ENCODE measurements around the gene NEMF.
A peak's percentile ranks its signal among the peaks of the same experiment; 100 is the strongest.
"Not testable (repeated sequence)": the region's sequence is repeated elsewhere in the genome, so short reads cannot be mapped to it uniquely, and the experiment has no call there.

Gene NEMF

GRCh38 chr14:49816118-49816517 lies 36.5 kb downstream of the NEMF start:
- DNase-seq (ENCODE audit: low spot score): not testable (repeated sequence)

- DNase-seq (ENCODE audit: low spot score): no peak
Measured at GRCh38 chr14:49808780-49809179, 43.8 kb downstream of the NEMF start.

- DNase-seq (ENCODE audit: low spot score): no peak
Measured at GRCh38 chr14:49796025-49796424, 56.6 kb downstream of the NEMF start.

- DNase-seq (ENCODE audit: low spot score): no peak
Measured at GRCh38 chr14:49792618-49793017, 60.0 kb downstream of the NEMF start.

GRCh38 chr14:49786315-49786714 lies 66.3 kb downstream of the NEMF start:
- DNase-seq (ENCODE audit: low spot score): no peak

- DNase-seq (ENCODE audit: low spot score): no peak
Measured at GRCh38 chr14:49783394-49784014, 69.1 kb downstream of the NEMF start.

- not testable (repeated sequence) for DNase-seq (ENCODE audit: low spot score)
Measured at GRCh38 chr14:49781040-49781439, 71.5 kb downstream of the NEMF start.

GRCh38 chr14:49778421-49778820 lies 74.2 kb downstream of the NEMF start:
- DNase-seq (ENCODE audit: low spot score): no peak

GRCh38 chr14:49774106-49774505 lies 78.5 kb downstream of the NEMF start:
- no peak for DNase-seq (ENCODE audit: low spot score)

- not testable (repeated sequence) for DNase-seq (ENCODE audit: low spot score)
Measured at GRCh38 chr14:49771691-49772090, 80.9 kb downstream of the NEMF start.

- no peak for DNase-seq (ENCODE audit: low spot score)
Measured at GRCh38 chr14:49770212-49770817, 82.3 kb downstream of the NEMF start.

GRCh38 chr14:49769581-49770211 lies 82.9 kb downstream of the NEMF start:
- DNase-seq (ENCODE audit: low spot score): no peak

GRCh38 chr14:49769171-49769570 lies 83.4 kb downstream of the NEMF start:
- no peak for DNase-seq (ENCODE audit: low spot score)

- peak; percentile 72 for DNase-seq (ENCODE audit: low spot score)
Measured at GRCh38 chr14:49768301-49769121, 84.1 kb downstream of the NEMF start.

GRCh38 chr14:49767571-49768300 lies 84.9 kb downstream of the NEMF start, which contains the start of gene KLHDC2:
TSS of gene KLHDC2 (plus strand) at chr14:49768153. CDS start at chr14:49768469, 316 bp downstream.
- DNase-seq (ENCODE audit: low spot score): peak; percentile 88

- DNase-seq (ENCODE audit: low spot score): no peak
Measured at GRCh38 chr14:49767270-49767570, 85.4 kb downstream of the NEMF start.

GRCh38 chr14:49766839-49767238 lies 85.7 kb downstream of the NEMF start:
- DNase-seq (ENCODE audit: low spot score): no peak

GRCh38 chr14:49761839-49762551 lies 90.6 kb downstream of the NEMF start:
- no peak for DNase-seq (ENCODE audit: low spot score)

GRCh38 chr14:49755378-49755777 lies 97.2 kb downstream of the NEMF start:
- DNase-seq (ENCODE audit: low spot score): no peak

GRCh38 chr14:49754570-49755097 lies 98.0 kb downstream of the NEMF start:
- DNase-seq (ENCODE audit: low spot score): no peak

GRCh38 chr14:49746476-49746875 lies 106.1 kb downstream of the NEMF start:
- DNase-seq (ENCODE audit: low spot score): not testable (repeated sequence)
